CD4-positive, alpha-beta T cell treated with Interleukin-17A for 1 hour (primary cell): ENCODE data around the gene G6PC2.

ENCODE experiments used
- DNase-seq: peaks from one replicate; pipeline ENCODE4 v3.0.0-alpha.2; 2020

G6PC2 gene

GRCh38 chr2:168949324-168949723 lies 48.2 kb downstream of the G6PC2 start:
- no peak for DNase-seq

- no peak for DNase-seq
Measured at GRCh38 chr2:168951871-168952270, 50.8 kb downstream of the G6PC2 start.

- no peak for DNase-seq
Measured at GRCh38 chr2:168952424-168952823, 51.3 kb downstream of the G6PC2 start.

GRCh38 chr2:168954256-168954655 lies 53.2 kb downstream of the G6PC2 start:
- DNase-seq: no peak

GRCh38 chr2:168955321-168955720 lies 54.2 kb downstream of the G6PC2 start:
- DNase-seq: no peak

- DNase-seq: no peak
Measured at GRCh38 chr2:168956392-168956791, 55.3 kb downstream of the G6PC2 start.
